OCI-LY1 (cell line): ENCODE data around the gene BBS9.
"Not testable (repeated sequence)": the region's sequence is repeated elsewhere in the genome, so short reads cannot be mapped to it uniquely, and the experiment has no call there.

Experiments
- H2AFZ ChIP-seq: fragments of 200-600 bp; sonication (generic), shearing (Covaris generic); 2 replicates; pipeline ENCODE4 v1.6.0; 2014; ENCODE audit warnings: antibody characterized with exemption, mild to moderate bottlenecking, low read length
- H3F3A ChIP-seq: fragments of 200-600 bp; sonication (generic), shearing (Covaris generic); 2 replicates; pipeline ENCODE4 v1.6.0; 2014; ENCODE audit warnings: mild to moderate bottlenecking, antibody characterized with exemption, low read length, moderate library complexity; ENCODE audit not compliant: insufficient read depth
- H3K27ac ChIP-seq: fragments of 200-600 bp; sonication (generic); 2 replicates; pipeline ENCODE4 v1.5.1; 2014; ENCODE audit warnings: low read length, mixed run types, mild to moderate bottlenecking, low read depth; ENCODE audit not compliant: poor library complexity, severe bottlenecking
- H3K27me3 ChIP-seq: fragments of 200-600 bp; sonication (generic); 2 replicates; pipeline ENCODE4 v1.6.0; 2014; ENCODE audit warnings: antibody characterized with exemption, mild to moderate bottlenecking, low read length, moderate library complexity; ENCODE audit not compliant: insufficient read depth
- H3K36me3 ChIP-seq: fragments of 200-600 bp; sonication (generic); 2 replicates; pipeline ENCODE4 v1.6.1; 2014; ENCODE audit warnings: mild to moderate bottlenecking, antibody characterized with exemption, low read length, moderate library complexity, mixed read lengths; ENCODE audit not compliant: insufficient read depth
- H3K4me1 ChIP-seq: fragments of 200-600 bp; sonication (generic); 2 replicates; pipeline ENCODE4 v1.5.1; 2014; ENCODE audit warnings: mild to moderate bottlenecking, low read length, moderate library complexity; ENCODE audit not compliant: insufficient read depth, severe bottlenecking
- H3K4me2 ChIP-seq: fragments of 200-600 bp; sonication (generic), shearing (Covaris generic); 2 replicates; pipeline ENCODE4 v1.6.1; 2014; ENCODE audit warnings: low read length
- H3K4me3 ChIP-seq: fragments of 200-600 bp; sonication (generic); 2 replicates; pipeline ENCODE4 v1.5.1; 2014; ENCODE audit warnings: low read length, low read depth, mild to moderate bottlenecking, mixed read lengths; ENCODE audit not compliant: poor library complexity, severe bottlenecking
- H3K79me2 ChIP-seq: fragments of 200-600 bp; shearing (Covaris generic); 2 replicates; pipeline ENCODE4 v1.6.1; 2016; ENCODE audit warnings: mixed run types, low read length, mixed read lengths; ENCODE audit not compliant: insufficient read depth
- H3K9ac ChIP-seq: fragments of 200-600 bp; sonication (generic), shearing (Covaris generic); 2 replicates; pipeline ENCODE4 v1.6.1; 2014; ENCODE audit warnings: mild to moderate bottlenecking, low read length, mixed read lengths
- H3K9me2 ChIP-seq: fragments of 200-600 bp; sonication (generic), shearing (Covaris generic); 2 replicates; pipeline ENCODE4 v1.6.1; 2014; ENCODE audit warnings: low read depth, mild to moderate bottlenecking, low read length, mixed read lengths
- H3K9me3 ChIP-seq: fragments of 200-600 bp; shearing (Covaris generic); 2 replicates; pipeline ENCODE4 v1.6.1; 2014; ENCODE audit warnings: low read length, mixed read lengths
- H4K20me1 ChIP-seq: fragments of 200-600 bp; sonication (generic), shearing (Covaris generic); 2 replicates; pipeline ENCODE4 v1.6.0; 2016; ENCODE audit warnings: mild to moderate bottlenecking, low read length; ENCODE audit not compliant: insufficient read depth
- CTCF ChIP-seq: fragments of 200-600 bp; sonication (generic), shearing (Covaris generic); IDR thresholded peaks from 2 replicates; pipeline ENCODE4 v1.5.1; 2017; ENCODE audit warnings: mild to moderate bottlenecking, antibody characterized with exemption, low read length, moderate library complexity, mixed read lengths
- EZH2 ChIP-seq: fragments of 200-600 bp; sonication (generic), shearing (Covaris generic); IDR thresholded peaks from 2 replicates; pipeline ENCODE4 v1.8.0; 2017; ENCODE audit warnings: borderline replicate concordance, mixed run types, mild to moderate bottlenecking, antibody characterized with exemption, low read length, moderate library complexity, mixed read lengths

Gene BBS9

GRCh38 chr7:33261585-33261984, 132.2 kb downstream of the BBS9 start:
- H3F3A ChIP-seq, result no peaks in the 10 kb centered on the region
- no peak overlapping the region for H2AFZ ChIP-seq
- TF ChIP-seq EZH2 (no peak), CTCF (no peak)
- no peaks in the 10 kb centered on the region for H3K27me3 ChIP-seq
- H3K4me3 ChIP-seq, result no peak overlapping the region
- H3K79me2 ChIP-seq, result no peaks in the 10 kb centered on the region
- no peaks in the 10 kb centered on the region for H3K4me1 ChIP-seq
- H3K4me2 ChIP-seq, result no peak overlapping the region
- H3K27ac ChIP-seq, result no peak overlapping the region
- no peak overlapping the region for H3K9ac ChIP-seq
- no peaks in the 10 kb centered on the region for H3K9me2 ChIP-seq
- no peaks in the 10 kb centered on the region for H3K9me3 ChIP-seq
- H4K20me1 ChIP-seq, result no peaks in the 10 kb centered on the region
- H3K36me3 ChIP-seq, result no peaks in the 10 kb centered on the region

DNA sequence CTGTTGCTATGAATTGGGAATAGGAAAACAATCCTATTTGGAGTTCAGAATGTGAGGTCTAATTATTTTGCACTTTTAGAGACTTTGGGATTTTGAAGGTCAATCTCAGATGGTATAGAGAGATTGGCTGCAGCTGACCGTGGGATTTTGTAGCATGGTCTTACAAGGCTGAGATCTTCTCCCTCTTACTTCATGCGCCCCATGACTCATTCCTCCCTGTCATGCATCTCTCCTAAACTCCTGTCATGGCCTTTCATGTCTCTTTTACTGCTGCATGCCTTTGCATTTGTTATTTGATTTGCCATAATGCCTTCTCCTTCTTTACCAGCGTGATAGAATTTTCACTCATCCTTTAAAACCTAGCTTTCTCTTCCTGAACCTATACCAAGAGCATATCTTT, 133.1 kb downstream of the BBS9 start:
- TF ChIP-seq CTCF, result no peak
- TF ChIP-seq EZH2, result no peak
- Histone ChIP-seq H2AFZ (no peak overlapping the region), H3K4me2 (no peak overlapping the region), H4K20me1 (no peaks in the 10 kb centered on the region), H3K27me3 (no peaks in the 10 kb centered on the region), H3K9me2 (no peaks in the 10 kb centered on the region), H3K79me2 (no peaks in the 10 kb centered on the region), H3K4me3 (no peak overlapping the region), H3K9me3 (no peaks in the 10 kb centered on the region), H3K4me1 (no peaks in the 10 kb centered on the region), H3K9ac (no peak overlapping the region), H3K27ac (no peak overlapping the region), H3K36me3 (no peaks in the 10 kb centered on the region), H3F3A (no peaks in the 10 kb centered on the region)

DNA sequence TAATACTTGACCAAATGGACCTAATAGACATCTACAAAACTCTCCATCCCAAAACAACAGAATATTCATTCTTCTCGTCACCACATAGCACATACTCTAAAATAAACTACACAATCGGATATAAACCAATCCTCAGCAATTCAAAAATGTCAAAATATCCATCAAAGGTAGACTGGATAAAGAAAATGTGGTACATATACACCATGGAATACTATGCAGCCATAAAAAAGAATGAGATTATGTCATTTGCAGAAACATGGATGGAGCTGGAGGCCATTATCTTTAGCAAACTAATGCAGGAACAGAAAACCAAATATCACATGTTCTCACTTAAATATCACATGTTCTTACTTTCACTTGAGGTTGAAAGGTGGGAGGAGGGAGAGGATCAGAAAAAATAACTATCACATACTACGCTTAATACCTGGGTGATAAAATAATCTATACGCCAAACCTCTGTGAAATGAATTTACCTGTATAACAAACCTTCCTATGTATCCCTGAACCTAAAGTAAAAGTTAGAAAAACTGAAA, 142.5 kb downstream of the BBS9 start:
- not testable (repeated sequence) for H3K27me3 ChIP-seq, H3K27ac ChIP-seq, H2AFZ ChIP-seq, H3K9me2 ChIP-seq, H4K20me1 ChIP-seq, H3K36me3 ChIP-seq, H3K9ac ChIP-seq, H3K9me3 ChIP-seq, H3K4me3 ChIP-seq, H3K4me2 ChIP-seq, H3K79me2 ChIP-seq, H3F3A ChIP-seq, H3K4me1 ChIP-seq

GRCh38 chr7:33273356-33273755, 144.0 kb downstream of the BBS9 start:
- TF ChIP-seq CTCF (no peak), EZH2 (no peak)
- H3K27me3 ChIP-seq, result no peaks in the 10 kb centered on the region
- no peaks in the 10 kb centered on the region for H3K4me1 ChIP-seq
- H3K4me2 ChIP-seq, result no peak overlapping the region
- no peak overlapping the region for H2AFZ ChIP-seq
- no peaks in the 10 kb centered on the region for H3F3A ChIP-seq
- 0 out of 2 replicates have a peak, but pooled peaks cover under 1% of the 10 kb centered on the region for H3K9me3 ChIP-seq
- no peak overlapping the region for H3K9ac ChIP-seq
- no peak overlapping the region for H3K4me3 ChIP-seq
- H3K27ac ChIP-seq, result no peak overlapping the region
- H4K20me1 ChIP-seq, result no peaks in the 10 kb centered on the region
- no peaks in the 10 kb centered on the region for H3K79me2 ChIP-seq
- no peaks in the 10 kb centered on the region for H3K36me3 ChIP-seq
- no peaks in the 10 kb centered on the region for H3K9me2 ChIP-seq
